CD4-positive, alpha-beta T cell treated with Interleukin-2 at 100 ng/mL for 4 hours (primary cell): Measurements from ENCODE around the gene SRP9.

Experiments
- DNase-seq: peaks from one replicate; pipeline ENCODE4 v3.0.0-alpha.2; 2020; ENCODE audit warnings: low spot score

The SRP9 gene

GRCh38 chr1:225777583-225778336, at the start of gene SRP9:
TSS of gene SRP9 (plus strand) at chr1:225777826. CDS start at chr1:225777941, 115 bp downstream.
- DNase-seq, result peak; percentile 99

GRCh38 chr1:225731491-225731890, 46.1 kb upstream of the SRP9 start:
- no peak for DNase-seq

- DNase-seq, result no peak
Observed at GRCh38 chr1:225733254-225733653, 44.4 kb upstream of the SRP9 start.

GRCh38 chr1:225735252-225736149, 42.1 kb upstream of the SRP9 start:
- DNase-seq, result no peak

- no peak for DNase-seq
Observed at GRCh38 chr1:225736437-225737098, 41.1 kb upstream of the SRP9 start.

GRCh38 chr1:225737161-225737560, 40.5 kb upstream of the SRP9 start:
- no peak for DNase-seq

- no peak for DNase-seq
Observed at GRCh38 chr1:225737866-225738265, 39.8 kb upstream of the SRP9 start.

GRCh38 chr1:225738763-225739162, 38.9 kb upstream of the SRP9 start:
- DNase-seq, result no peak

- no peak for DNase-seq
Observed at GRCh38 chr1:225739542-225740107, 38.0 kb upstream of the SRP9 start.

GRCh38 chr1:225744745-225745144, 32.9 kb upstream of the SRP9 start:
- no peak for DNase-seq

- DNase-seq, result no peak
Observed at GRCh38 chr1:225745273-225745672, 32.4 kb upstream of the SRP9 start.

GRCh38 chr1:225746361-225747179, 31.1 kb upstream of the SRP9 start:
- DNase-seq, result no peak

GRCh38 chr1:225747566-225747965, 30.1 kb upstream of the SRP9 start:
- no peak for DNase-seq

GRCh38 chr1:225748529-225748928, 29.1 kb upstream of the SRP9 start:
- DNase-seq, result no peak

- no peak for DNase-seq
Observed at GRCh38 chr1:225749706-225750105, 27.9 kb upstream of the SRP9 start.

GRCh38 chr1:225750420-225750819, 27.2 kb upstream of the SRP9 start:
- DNase-seq, result no peak

- no peak for DNase-seq
Observed at GRCh38 chr1:225750875-225751824, 26.5 kb upstream of the SRP9 start.

GRCh38 chr1:225752245-225752644, 25.4 kb upstream of the SRP9 start:
- DNase-seq, result no peak

GRCh38 chr1:225754940-225755641, 22.5 kb upstream of the SRP9 start:
- no peak for DNase-seq
